A549 treated with Hydrocortisone at 1 μM for 4 hours (cell line): ENCODE measurements around the gene RTL1. TPM values are rescaled to one million over a fixed set of nuclear protein-coding genes. Genes with fewer than 3 reads are reported as not detected.

Source experiments
- total RNA-seq: library from RNA; stranded (reverse); fragments of 200-300 nt; extraction: Qiagen RNA extraction; gene quantifications from 5 replicates; pipeline ENCODE4 v1.2.3, GENCODE V29; 2022

The RTL1 gene
- 0.14 to 0.29 TPM (median 0.28 TPM) in 5 replicates for total RNA-seq

DNA sequence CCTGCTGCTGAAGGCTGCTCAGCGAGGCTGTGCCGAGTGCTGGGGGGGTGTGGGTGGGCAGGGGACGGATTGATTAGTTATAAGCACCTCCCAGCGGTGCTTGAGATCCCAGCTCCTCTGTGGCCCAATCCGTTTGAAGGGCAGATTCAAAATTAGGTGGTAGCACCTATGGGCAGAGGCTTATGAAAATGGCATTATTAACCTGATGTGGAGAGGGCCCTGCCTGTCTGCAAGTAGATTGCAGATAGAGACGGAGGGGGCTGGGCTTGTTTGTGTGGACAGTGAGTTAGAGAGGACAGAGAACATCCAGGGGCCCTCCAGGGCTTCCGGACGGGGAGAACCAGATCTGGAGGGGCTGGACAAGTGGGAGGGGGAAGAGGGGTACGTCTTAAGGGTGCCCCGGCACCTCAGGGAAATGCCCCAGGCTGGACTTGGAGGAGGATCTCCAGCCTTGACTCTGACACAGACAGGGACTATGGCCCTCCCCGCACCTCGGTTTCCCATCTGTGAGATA lies at the start of gene RTL1:
RTL1 (minus strand) TSS at position 51 of the 514 bp plus-strand sequence. CDS start 18,934 bp downstream, outside the sequence.

Other genes with a start within 250 kb of the RTL1 start
- gene DLK1, start 176.8 kb downstream of the RTL1 start, total RNA-seq: 0.10 to 0.31 TPM (median 0.21 TPM) in 5 replicates
- 41.2 to 54.4 TPM (median 49.7 TPM) in 5 replicates for gene MEG3, start 77.6 kb downstream of the RTL1 start, total RNA-seq